ENCODE data around the gene TNIP2.

The TNIP2 gene

DNA sequence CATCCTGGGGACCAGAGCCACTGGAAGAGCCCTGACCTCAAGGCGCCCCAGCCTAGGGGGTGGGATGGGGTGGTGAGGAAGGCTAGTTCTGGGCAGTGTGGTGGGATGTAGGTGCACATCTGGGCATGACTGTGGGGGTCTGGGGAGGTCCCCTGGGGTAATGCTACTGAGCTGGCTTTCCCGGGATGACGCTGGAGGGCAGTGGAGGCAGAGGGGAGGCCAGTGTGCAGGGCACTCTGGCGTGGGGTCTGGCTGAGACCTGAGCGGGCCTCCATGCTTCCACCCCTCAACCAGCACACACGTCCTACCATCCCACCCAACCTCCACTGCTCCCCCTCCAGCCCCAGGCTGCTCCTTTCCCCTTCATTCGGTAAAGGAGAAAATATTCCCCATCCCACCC, 32.0 kb upstream of the TNIP2 start:
- Histone ChIP-seq H3K9ac (ENCODE audit: low read length) (no peak overlapping the region), H2BK120ac (ENCODE audit: low read depth, low read length) (no peak overlapping the region), H3K4me3 (ENCODE audit: insufficient read depth in 1 of 2, low read depth in 1 of 2, low read length in 2 of 2) (no peak overlapping the region), H3K27me3 (ENCODE audit: control insufficient read depth in 1 of 2, insufficient read depth in 1 of 2, low read length in 2 of 2) (peaks cover 0 to 4% of the 10 kb centered on the region in 2 experiments), H4K91ac (ENCODE audit: low read length) (no peak overlapping the region), H3K4ac (ENCODE audit: low read depth in 1 of 2, low read length in 2 of 2) (no peak overlapping the region), H3K27ac (ENCODE audit: low read length, poor library complexity, severe bottlenecking) (no peak overlapping the region), H3K9me3 (ENCODE audit: control insufficient read depth, low read length) (no peaks in the 10 kb centered on the region), H2BK12ac (ENCODE audit: low read length in 2 of 2) (no peak overlapping the region), H2AFZ (ENCODE audit: low read depth, low read length) (no peak overlapping the region), H3K14ac (ENCODE audit: low read length in 2 of 2) (peak overlapping the region in 1 of 2 experiments; percentile 78), H3K79me1 (replicated peaks; ENCODE audit: low read length, poor library complexity, severe bottlenecking) (no peaks in the 10 kb centered on the region), H3K4me1 (ENCODE audit: control insufficient read depth, insufficient read depth, low read depth, low read length) (peaks cover 12% of the 10 kb centered on the region), H3K36me3 (ENCODE audit: control insufficient read depth in 1 of 2, insufficient read depth in 2 of 2, low read depth in 1 of 2, low read length in 2 of 2) (no peaks in the 10 kb centered on the region), H4K8ac (ENCODE audit: low read length) (no peak overlapping the region), H3K18ac (ENCODE audit: low read depth in 1 of 2, low read length in 2 of 2) (peak overlapping the region in 1 of 2 experiments; percentile 59), H3K23ac (ENCODE audit: low read length in 2 of 2) (no peak overlapping the region), H2BK15ac (ENCODE audit: low read depth, poor library complexity, severe bottlenecking) (no peak overlapping the region), H2BK5ac (ENCODE audit: low read depth, low read length, poor library complexity, severe bottlenecking) (no peak overlapping the region), H2AK5ac (ENCODE audit: low read length, severe bottlenecking) (no peak overlapping the region), H3K4me2 (ENCODE audit: low read length, poor library complexity, severe bottlenecking) (no peak overlapping the region)
- no peak for DNase-seq
- 94% methylated on average over 7 of the region's 7 CpGs for WGBS

GRCh38 chr4:2787230-2788100, 31.3 kb upstream of the TNIP2 start:
- DNase-seq, result no peak
- Histone ChIP-seq H2AK5ac (ENCODE audit: low read length, severe bottlenecking) (peak overlapping the region; percentile 9), H2AFZ (ENCODE audit: low read depth, low read length) (no peak overlapping the region), H2BK5ac (ENCODE audit: low read depth, low read length, poor library complexity, severe bottlenecking) (no peak overlapping the region), H3K27ac (ENCODE audit: low read length, poor library complexity, severe bottlenecking) (no peak overlapping the region), H3K14ac (ENCODE audit: low read length in 2 of 2) (peak overlapping the region in 1 of 2 experiments; percentile 46), H3K9me3 (ENCODE audit: control insufficient read depth, low read length) (peaks cover 5% of the 10 kb centered on the region), H3K18ac (ENCODE audit: low read depth in 1 of 2, low read length in 2 of 2) (peak overlapping the region in 1 of 2 experiments; percentile 59), H2BK12ac (ENCODE audit: low read length in 2 of 2) (no peak overlapping the region), H3K9ac (ENCODE audit: low read length) (no peak overlapping the region), H3K4me1 (ENCODE audit: control insufficient read depth, insufficient read depth, low read depth, low read length) (peaks cover 10% of the 10 kb centered on the region), H3K23ac (ENCODE audit: low read length in 2 of 2) (no peak overlapping the region), H2BK120ac (ENCODE audit: low read depth, low read length) (no peak overlapping the region), H3K4ac (ENCODE audit: low read depth in 1 of 2, low read length in 2 of 2) (no peak overlapping the region), H4K91ac (ENCODE audit: low read length) (no peak overlapping the region), H2BK15ac (ENCODE audit: low read depth, poor library complexity, severe bottlenecking) (peak overlapping the region; percentile 90), H4K8ac (ENCODE audit: low read length) (no peak overlapping the region), H3K79me1 (replicated peaks; ENCODE audit: low read length, poor library complexity, severe bottlenecking) (no peaks in the 10 kb centered on the region), H3K4me2 (ENCODE audit: low read length, poor library complexity, severe bottlenecking) (no peak overlapping the region), H3K27me3 (ENCODE audit: control insufficient read depth in 1 of 2, insufficient read depth in 1 of 2, low read length in 2 of 2) (peaks cover 0 to 4% of the 10 kb centered on the region in 2 experiments), H3K4me3 (ENCODE audit: insufficient read depth in 1 of 2, low read depth in 1 of 2, low read length in 2 of 2) (no peak overlapping the region), H3K36me3 (ENCODE audit: control insufficient read depth in 1 of 2, insufficient read depth in 2 of 2, low read depth in 1 of 2, low read length in 2 of 2) (no peaks in the 10 kb centered on the region)
- WGBS, result 82% methylated on average over 18 of the region's 18 CpGs

- H2BK120ac ChIP-seq (ENCODE audit: low read depth, low read length), result no peak overlapping the region
- H2AK5ac ChIP-seq (ENCODE audit: low read length, severe bottlenecking), result no peak overlapping the region
- peaks cover 0 to 4% of the 10 kb centered on the region in 2 experiments for H3K27me3 ChIP-seq (ENCODE audit: control insufficient read depth in 1 of 2, insufficient read depth in 1 of 2, low read length in 2 of 2)
- H3K9me3 ChIP-seq (ENCODE audit: control insufficient read depth, low read length), result peaks cover 11% of the 10 kb centered on the region
- H3K18ac ChIP-seq (ENCODE audit: low read depth in 1 of 2, low read length in 2 of 2), result no peak overlapping the region
- H2BK15ac ChIP-seq (ENCODE audit: low read depth, poor library complexity, severe bottlenecking), result no peak overlapping the region
- no peak overlapping the region for H2BK12ac ChIP-seq (ENCODE audit: low read length in 2 of 2)
- no peak overlapping the region for H3K4ac ChIP-seq (ENCODE audit: low read depth in 1 of 2, low read length in 2 of 2)
- no peak for DNase-seq
- H3K4me3 ChIP-seq (ENCODE audit: insufficient read depth in 1 of 2, low read depth in 1 of 2, low read length in 2 of 2), result no peak overlapping the region
- no peak overlapping the region for H4K91ac ChIP-seq (ENCODE audit: low read length)
- 93% methylated on average over 8 of the region's 9 CpGs for WGBS
- H2BK5ac ChIP-seq (ENCODE audit: low read depth, low read length, poor library complexity, severe bottlenecking), result no peak overlapping the region
- H3K4me2 ChIP-seq (ENCODE audit: low read length, poor library complexity, severe bottlenecking), result no peak overlapping the region
- H3K27ac ChIP-seq (ENCODE audit: low read length, poor library complexity, severe bottlenecking), result no peak overlapping the region
- H2AFZ ChIP-seq (ENCODE audit: low read depth, low read length), result no peak overlapping the region
- no peaks in the 10 kb centered on the region for H3K79me1 ChIP-seq (replicated peaks; ENCODE audit: low read length, poor library complexity, severe bottlenecking)
- no peaks in the 10 kb centered on the region for H3K36me3 ChIP-seq (ENCODE audit: control insufficient read depth in 1 of 2, insufficient read depth in 2 of 2, low read depth in 1 of 2, low read length in 2 of 2)
- H3K14ac ChIP-seq (ENCODE audit: low read length in 2 of 2), result no peak overlapping the region
- peaks cover 9% of the 10 kb centered on the region for H3K4me1 ChIP-seq (ENCODE audit: control insufficient read depth, insufficient read depth, low read depth, low read length)
- H3K9ac ChIP-seq (ENCODE audit: low read length), result no peak overlapping the region
- no peak overlapping the region for H4K8ac ChIP-seq (ENCODE audit: low read length)
- no peak overlapping the region for H3K23ac ChIP-seq (ENCODE audit: low read length in 2 of 2)
Observed at GRCh38 chr4:2786794-2787229, 30.7 kb upstream of the TNIP2 start.

- Histone ChIP-seq H3K79me1 (replicated peaks; ENCODE audit: low read length, poor library complexity, severe bottlenecking) (no peaks in the 10 kb centered on the region), H3K36me3 (ENCODE audit: control insufficient read depth in 1 of 2, insufficient read depth in 2 of 2, low read depth in 1 of 2, low read length in 2 of 2) (no peaks in the 10 kb centered on the region), H3K4me2 (ENCODE audit: low read length, poor library complexity, severe bottlenecking) (no peak overlapping the region), H4K91ac (ENCODE audit: low read length) (no peak overlapping the region), H3K9ac (ENCODE audit: low read length) (no peak overlapping the region), H3K18ac (ENCODE audit: low read depth in 1 of 2, low read length in 2 of 2) (no peak overlapping the region), H2BK120ac (ENCODE audit: low read depth, low read length) (no peak overlapping the region), H3K27me3 (ENCODE audit: control insufficient read depth in 1 of 2, insufficient read depth in 1 of 2, low read length in 2 of 2) (peaks cover 0 to 4% of the 10 kb centered on the region in 2 experiments), H4K8ac (ENCODE audit: low read length) (no peak overlapping the region), H3K27ac (ENCODE audit: low read length, poor library complexity, severe bottlenecking) (no peak overlapping the region), H3K4me3 (ENCODE audit: insufficient read depth in 1 of 2, low read depth in 1 of 2, low read length in 2 of 2) (no peak overlapping the region), H3K23ac (ENCODE audit: low read length in 2 of 2) (no peak overlapping the region), H3K4ac (ENCODE audit: low read depth in 1 of 2, low read length in 2 of 2) (no peak overlapping the region), H2AFZ (ENCODE audit: low read depth, low read length) (no peak overlapping the region), H2BK15ac (ENCODE audit: low read depth, poor library complexity, severe bottlenecking) (no peak overlapping the region), H3K14ac (ENCODE audit: low read length in 2 of 2) (no peak overlapping the region), H2BK5ac (ENCODE audit: low read depth, low read length, poor library complexity, severe bottlenecking) (no peak overlapping the region), H3K9me3 (ENCODE audit: control insufficient read depth, low read length) (peaks cover 17% of the 10 kb centered on the region), H2AK5ac (ENCODE audit: low read length, severe bottlenecking) (no peak overlapping the region), H2BK12ac (ENCODE audit: low read length in 2 of 2) (peak overlapping the region in 1 of 2 experiments; percentile 60), H3K4me1 (ENCODE audit: control insufficient read depth, insufficient read depth, low read depth, low read length) (peaks cover 9% of the 10 kb centered on the region)
- no peak for DNase-seq
- WGBS, result 90% methylated on average over 7 of the region's 7 CpGs
Observed at GRCh38 chr4:2786152-2786671, 30.1 kb upstream of the TNIP2 start.
